Spleen (tissue), 11 donors: ENCODE measurements around the gene SHC4. TPM values are rescaled to one million over a fixed set of nuclear protein-coding genes. Genes with fewer than 3 reads are reported as not detected.

Experiments used
- DNase-seq: peaks from one replicate; pipeline ENCODE4 v3.0.0-alpha.2; 2020
- H3K27ac ChIP-seq, 8 donors: fragments of 200-600 bp; sonication (generic) in 7 of 8; 1 replicate in 4 of 8; 2 replicates in 4 of 8; pipeline versions ENCODE4 v1.5.0 to v1.8.0; 2016 to 2021; ENCODE audit warnings: inconsistent platforms in 4 of 8, mild to moderate bottlenecking in 4 of 8, moderate library complexity in 1 of 8
- H3K27me3 ChIP-seq, 7 donors: fragments of 200-600 bp; sonication (generic) in 6 of 7; replicated peaks in 1 of 7; 1 replicate in 4 of 7; 2 replicates in 3 of 7; pipeline versions ENCODE4 v1.5.0 to v1.8.0; 2016 to 2021; ENCODE audit warnings: inconsistent platforms in 3 of 7, mild to moderate bottlenecking in 1 of 7
- H3K36me3 ChIP-seq, 6 donors: fragments of 200-600 bp; sonication (generic) in 5 of 6; 1 replicate in 4 of 6; 2 replicates in 2 of 6; pipeline versions ENCODE4 v1.5.0 to v1.8.0; 2016 to 2021; ENCODE audit warnings: inconsistent platforms in 2 of 6
- H3K4me1 ChIP-seq, 6 donors: fragments of 200-600 bp; sonication (generic) in 5 of 6; 1 replicate in 3 of 6; 2 replicates in 3 of 6; pipeline versions ENCODE4 v1.5.0 to v1.8.0; 2016 to 2021; ENCODE audit warnings: inconsistent platforms in 3 of 6
- H3K4me3 ChIP-seq, 8 donors: fragments of 200-600 bp; sonication (generic) in 7 of 8; 1 replicate in 4 of 8; 2 replicates in 4 of 8; pipeline versions ENCODE4 v1.5.0 to v1.8.0; 2016 to 2021; ENCODE audit warnings: inconsistent platforms in 4 of 8, mild to moderate bottlenecking in 4 of 8, moderate library complexity in 2 of 8
- H3K9me3 ChIP-seq, 8 donors: fragments of 200-600 bp; sonication (generic) in 7 of 8; 1 replicate in 4 of 8; 2 replicates in 4 of 8; pipeline versions ENCODE4 v1.5.0 to v1.8.0; 2016 to 2021; ENCODE audit warnings: inconsistent platforms in 4 of 8
- CTCF ChIP-seq, 11 experiments: fragments of 200-600 bp in 7 of 11; fragments of 450-650 bp in 4 of 11; sonication (generic) in 4 of 11; IDR thresholded peaks in 8 of 11; conservative IDR thresholded peaks in 3 of 11; 1 replicate in 7 of 11; 2 replicates in 4 of 11; pipeline versions ENCODE4 v1.4.0 to v1.8.0; 2016 to 2021; ENCODE audit warnings: antibody characterized with exemption in 11 of 11, inconsistent platforms in 4 of 11, mild to moderate bottlenecking in 1 of 11
- POLR2A ChIP-seq, 3 donors: fragments of 450-650 bp; IDR thresholded peaks; one replicate each; pipeline ENCODE4 v1.5.1; 2017; ENCODE audit warnings: antibody characterized with exemption in 3 of 3, mild to moderate bottlenecking in 1 of 3
- POLR2AphosphoS5 ChIP-seq, 3 donors: sonication (generic); formaldehyde crosslinking; IDR thresholded peaks; one replicate each; pipeline ENCODE4 v1.5.1; 2017; ENCODE audit warnings: antibody characterized with exemption in 3 of 3
- WGBS, 5 donors: extraction: QIAGEN DNeasy Blood & Tissue Kit in 3 of 5; methylation state at CpG; one replicate each; pipeline versions ENCODE4 v1.1.5 to v1.1.7; 2013 to 2018; 5-methylcytosine and 5-hydroxymethylcytosine counted together
- intact Hi-C: fragments of 100-400 bp; cut with DNase I; formaldehyde crosslinking; loops from one replicate; pipeline ENCODE4 v1.15.0; 2023; ENCODE audit warnings: low total_unique reads
- polyA plus RNA-seq, 3 donors: library from polyadenylated mRNA; stranded (reverse); fragments of 200-250 nt; gene quantifications; one replicate each; pipeline ENCODE4 v1.2.1, GENCODE V29; 2013
- total RNA-seq, 7 donors: library from RNA; depleted of rRNA in 3 of 7; stranded (reverse); fragments of >200 nt in 3 of 7; fragmentation: NEBNext Ultra II Directional in 4 of 7; extraction: Animal tissue kit (Norgen Biotek cat#: 25700) in 4 of 7; gene quantifications; one replicate each; pipeline versions ENCODE4 v1.1.0 to v1.2.1, GENCODE V29; 2016 to 2021
- donor health status: healthy with polysubstance abuse.
- donor health status: DM: no; HTN: no; CAD: no; lungs with moderate emphysema.
- donor health status: DM: no; HTN: no; CAD: no.
- donor health status: Bipolar disorder and iron deficiency.
- donor health status: healthy.
- donor health status: DM: no; HTN: no; CAD: no.
- donor health status: DM: yes; HTN: yes; CAD: no.

SHC4 gene
- total and polyA plus RNA-seq, 10 donors: 0.20 to 0.42 (median 0.27) TPM; not detected in 5

- Histone ChIP-seq H3K9me3 (no peaks in the 10 kb centered on the region), H3K4me3 (no peak overlapping the region), H3K4me1 (peaks cover 4 to 36% (median 15%) of the 10 kb centered on the region in 6 donors), H3K36me3 (peaks cover 0 to 19% (median 1%) of the 10 kb centered on the region in 6 donors), H3K27ac (no peak overlapping the region), H3K27me3 (no peaks in the 10 kb centered on the region)
- TF ChIP-seq CTCF (IDR thresholded peaks at IDR 0.05 in 8 of 11, conservative IDR thresholded peaks at IDR 0.05 in 3 of 11) (no peak), POLR2A (IDR thresholded peaks at IDR 0.05) (no peak), POLR2AphosphoS5 (IDR thresholded peaks at IDR 0.05) (no peak)
- DNase-seq: no peak
- intact Hi-C loops: no loop called here
- WGBS, 5 donors: 29 to 53% (median 41%) methylated on average over 2 of the region's 2 CpGs
Measured at GRCh38 chr15:48806151-48806550, 157.6 kb downstream of the SHC4 start.

- intact Hi-C loops: no loop called here
- no peaks in the 10 kb centered on the region for H3K9me3 ChIP-seq
- no peaks in the 10 kb centered on the region for H3K27me3 ChIP-seq
- no peak for DNase-seq
- H3K27ac ChIP-seq: no peak overlapping the region
- TF ChIP-seq POLR2AphosphoS5 (IDR thresholded peaks at IDR 0.05) (no peak), POLR2A (IDR thresholded peaks at IDR 0.05) (no peak), CTCF (IDR thresholded peaks at IDR 0.05 in 8 of 11, conservative IDR thresholded peaks at IDR 0.05 in 3 of 11) (no peak)
- no peak overlapping the region for H3K4me3 ChIP-seq
- 49 to 95% (median 51%) methylated on average over 2 of the region's 2 CpGs for WGBS, 5 donors
- peaks cover 0 to 19% (median 1%) of the 10 kb centered on the region in 6 donors for H3K36me3 ChIP-seq
- H3K4me1 ChIP-seq: peaks cover 4 to 41% (median 18%) of the 10 kb centered on the region in 6 donors
Measured at GRCh38 chr15:48805591-48805990, 158.1 kb downstream of the SHC4 start.

- DNase-seq: no peak
- no peak overlapping the region for H3K4me3 ChIP-seq
- TF ChIP-seq POLR2A (IDR thresholded peaks at IDR 0.05) (no peak), POLR2AphosphoS5 (IDR thresholded peaks at IDR 0.05) (no peak), CTCF (IDR thresholded peaks at IDR 0.05 in 8 of 11, conservative IDR thresholded peaks at IDR 0.05 in 3 of 11) (no peak)
- no peaks in the 10 kb centered on the region for H3K9me3 ChIP-seq
- peaks cover 0 to 29% (median 7%) of the 10 kb centered on the region in 6 donors for H3K4me1 ChIP-seq
- intact Hi-C loops: loop anchor here (5.0 kb wide), 1 partner anchor 447 kb away; no protein-coding TSS in a partner anchor
- H3K27ac ChIP-seq: no peak overlapping the region
- H3K36me3 ChIP-seq: peaks cover 0 to 19% (median 1%) of the 10 kb centered on the region in 6 donors
- no peaks in the 10 kb centered on the region for H3K27me3 ChIP-seq
- WGBS, 5 donors: 94 to 100% (median 97%) methylated on average over 2 of the region's 2 CpGs
Measured at GRCh38 chr15:48803877-48804276, 159.8 kb downstream of the SHC4 start.

- Histone ChIP-seq H3K4me3 (no peak overlapping the region), H3K27ac (no peak overlapping the region), H3K9me3 (no peaks in the 10 kb centered on the region), H3K27me3 (no peaks in the 10 kb centered on the region), H3K36me3 (peaks cover 0 to 19% (median 1%) of the 10 kb centered on the region in 6 donors), H3K4me1 (peaks cover 0 to 27% (median 7%) of the 10 kb centered on the region in 6 donors)
- TF ChIP-seq POLR2AphosphoS5 (IDR thresholded peaks at IDR 0.05): no peak
- no peak for TF ChIP-seq CTCF (IDR thresholded peaks at IDR 0.05 in 8 of 11, conservative IDR thresholded peaks at IDR 0.05 in 3 of 11)
- no peak for TF ChIP-seq POLR2A (IDR thresholded peaks at IDR 0.05)
- intact Hi-C loops: loop anchor here (5.0 kb wide), 1 partner anchor 446 kb away; no protein-coding TSS in a partner anchor
- DNase-seq: no peak
Measured at GRCh38 chr15:48802867-48803266, 160.9 kb downstream of the SHC4 start.
